EL (cell line): Measurements from ENCODE around the gene ADCY3.

ENCODE experiments used
- DNase-seq: peaks from one replicate; pipeline ENCODE4 v3.0.0-alpha.2; 2016

The ADCY3 gene

GRCh38 chr2:24920098-24920808 lies at the start of gene ADCY3:
Gene ADCY3, minus strand, starts transcription at chr2:24920237. Its CDS starts 1,250 bp downstream, at chr2:24918987.
- peak; percentile 53 for DNase-seq

- DNase-seq = no peak
Measured at GRCh38 chr2:24969784-24970183, 49.7 kb upstream of the ADCY3 start.

- no peak for DNase-seq
Measured at GRCh38 chr2:24961903-24962302, 41.9 kb upstream of the ADCY3 start.

- DNase-seq = no peak
Measured at GRCh38 chr2:24959761-24960160, 39.7 kb upstream of the ADCY3 start.

- no peak for DNase-seq
Measured at GRCh38 chr2:24958411-24958935, 38.4 kb upstream of the ADCY3 start.

- no peak for DNase-seq
Measured at GRCh38 chr2:24957976-24958375, 37.9 kb upstream of the ADCY3 start.

- no peak for DNase-seq
Measured at GRCh38 chr2:24957221-24957620, 37.2 kb upstream of the ADCY3 start.

GRCh38 chr2:24955921-24956320 lies 35.9 kb upstream of the ADCY3 start:
- no peak for DNase-seq

- no peak for DNase-seq
Measured at GRCh38 chr2:24955232-24955631, 35.2 kb upstream of the ADCY3 start.

GRCh38 chr2:24950102-24950501 lies 30.1 kb upstream of the ADCY3 start:
- no peak for DNase-seq

- no peak for DNase-seq
Measured at GRCh38 chr2:24948506-24948905, 28.5 kb upstream of the ADCY3 start.

GRCh38 chr2:24947561-24948157 lies 27.6 kb upstream of the ADCY3 start:
- no peak for DNase-seq

GRCh38 chr2:24945907-24946306 lies 25.9 kb upstream of the ADCY3 start:
- peak; percentile 45 for DNase-seq

- DNase-seq = no peak
Measured at GRCh38 chr2:24943427-24944053, 23.5 kb upstream of the ADCY3 start.

GRCh38 chr2:24939353-24939752 lies 19.3 kb upstream of the ADCY3 start:
- no peak for DNase-seq

- DNase-seq = no peak
Measured at GRCh38 chr2:24937236-24937635, 17.2 kb upstream of the ADCY3 start.

GRCh38 chr2:24935145-24935544 lies 15.1 kb upstream of the ADCY3 start:
- no peak for DNase-seq

GRCh38 chr2:24932715-24933114 lies 12.7 kb upstream of the ADCY3 start:
- DNase-seq = no peak

- DNase-seq = no peak
Measured at GRCh38 chr2:24930768-24931167, 10.7 kb upstream of the ADCY3 start.

- DNase-seq = no peak
Measured at GRCh38 chr2:24929230-24929629, 9.2 kb upstream of the ADCY3 start.

- no peak for DNase-seq
Measured at GRCh38 chr2:24928036-24928435, 8.0 kb upstream of the ADCY3 start.

- peak; percentile 22 for DNase-seq
Measured at GRCh38 chr2:24926602-24927252, 6.7 kb upstream of the ADCY3 start.

GRCh38 chr2:24926220-24926601 lies 6.2 kb upstream of the ADCY3 start:
- DNase-seq = no peak

GRCh38 chr2:24925815-24926214 lies 5.8 kb upstream of the ADCY3 start:
- DNase-seq = no peak
